Neural progenitor cell (in vitro differentiated cells): Measurements from ENCODE around the gene ADGRA1.

Experiments
- EZH2 ChIP-seq: fragments of 200-600 bp; sonication (generic); IDR thresholded peaks from 2 replicates; pipeline ENCODE4 v1.6.1; 2017; ENCODE audit warnings: antibody characterized with exemption, mild to moderate bottlenecking, moderate library complexity
- TF ChIP-seq, protein P1 (sequence below): fragments of 200-600 bp; sonication (generic); IDR thresholded peaks from 2 replicates; pipeline ENCODE4 v1.5.1; 2017; ENCODE audit warnings: antibody characterized with exemption, mild to moderate bottlenecking

DNA sequence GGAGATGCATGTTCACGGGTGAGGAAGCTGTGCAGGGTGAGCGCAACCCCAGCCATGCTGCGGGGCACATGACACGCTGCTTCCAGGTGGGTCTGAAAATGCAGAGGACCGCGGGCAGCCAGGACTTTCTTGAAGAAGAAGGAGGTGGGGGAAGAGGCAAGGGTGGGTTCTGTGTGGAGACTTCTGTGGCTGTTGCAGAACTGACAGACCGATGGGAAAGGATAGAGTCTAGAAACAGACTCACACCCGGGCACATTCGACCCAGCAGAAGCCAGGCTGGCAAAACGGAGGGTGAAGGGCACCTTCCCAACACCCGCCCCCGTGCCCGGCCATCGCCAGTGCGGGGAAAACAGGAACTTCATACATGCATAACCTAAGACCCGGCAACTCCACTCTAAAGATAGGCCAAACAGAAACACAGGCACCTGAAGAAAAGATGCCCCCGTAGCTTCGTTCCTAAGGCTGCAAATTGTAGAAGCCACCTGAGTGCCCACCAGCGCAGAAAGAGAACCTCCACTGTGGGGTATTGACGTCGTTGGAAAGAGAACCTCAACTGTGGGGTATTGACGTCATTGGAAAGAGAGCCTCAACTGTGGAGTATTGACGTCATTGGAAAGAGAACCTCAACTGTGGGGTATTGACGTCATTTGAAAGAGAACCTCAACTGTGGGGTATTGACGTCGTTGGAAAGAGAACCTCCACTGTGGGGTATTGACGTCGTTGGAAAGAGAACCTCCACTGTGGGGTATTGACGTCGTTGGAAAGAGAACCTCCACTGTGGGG lies 67.5 kb downstream of the ADGRA1 start:
- TF ChIP-seq, protein P1, sequence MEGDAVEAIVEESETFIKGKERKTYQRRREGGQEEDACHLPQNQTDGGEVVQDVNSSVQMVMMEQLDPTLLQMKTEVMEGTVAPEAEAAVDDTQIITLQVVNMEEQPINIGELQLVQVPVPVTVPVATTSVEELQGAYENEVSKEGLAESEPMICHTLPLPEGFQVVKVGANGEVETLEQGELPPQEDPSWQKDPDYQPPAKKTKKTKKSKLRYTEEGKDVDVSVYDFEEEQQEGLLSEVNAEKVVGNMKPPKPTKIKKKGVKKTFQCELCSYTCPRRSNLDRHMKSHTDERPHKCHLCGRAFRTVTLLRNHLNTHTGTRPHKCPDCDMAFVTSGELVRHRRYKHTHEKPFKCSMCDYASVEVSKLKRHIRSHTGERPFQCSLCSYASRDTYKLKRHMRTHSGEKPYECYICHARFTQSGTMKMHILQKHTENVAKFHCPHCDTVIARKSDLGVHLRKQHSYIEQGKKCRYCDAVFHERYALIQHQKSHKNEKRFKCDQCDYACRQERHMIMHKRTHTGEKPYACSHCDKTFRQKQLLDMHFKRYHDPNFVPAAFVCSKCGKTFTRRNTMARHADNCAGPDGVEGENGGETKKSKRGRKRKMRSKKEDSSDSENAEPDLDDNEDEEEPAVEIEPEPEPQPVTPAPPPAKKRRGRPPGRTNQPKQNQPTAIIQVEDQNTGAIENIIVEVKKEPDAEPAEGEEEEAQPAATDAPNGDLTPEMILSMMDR: no peak
- TF ChIP-seq EZH2: no peak
